Sigmoid colon (tissue), 7 donors: ENCODE results near the gene KCNJ12. TPM values are rescaled to one million over a fixed set of nuclear protein-coding genes. Genes with fewer than 3 reads are reported as not detected.
"Not testable (repeated sequence)": the region's sequence is repeated elsewhere in the genome, so short reads cannot be mapped to it uniquely, and the experiment has no call there.

Source experiments
- DNase-seq: peaks from one replicate; pipeline ENCODE4 v3.0.0-alpha.2; 2019
- H3K27ac ChIP-seq, 4 donors: fragments of 200-600 bp; sonication (generic); one replicate each; pipeline ENCODE4 v1.5.1; 2016 to 2019; ENCODE audit warnings: mild to moderate bottlenecking in 1 of 4
- H3K27me3 ChIP-seq, 3 donors: fragments of 200-600 bp; sonication (generic); one replicate each; pipeline ENCODE4 v1.5.1; 2019; ENCODE audit warnings: mild to moderate bottlenecking in 1 of 3
- H3K36me3 ChIP-seq, 4 donors: fragments of 200-600 bp; sonication (generic); one replicate each; pipeline ENCODE4 v1.5.1; 2016 to 2019
- H3K4me1 ChIP-seq, 4 donors: fragments of 200-600 bp; sonication (generic); one replicate each; pipeline ENCODE4 v1.5.1; 2017 to 2019
- H3K4me3 ChIP-seq, 4 donors: fragments of 200-600 bp; sonication (generic); one replicate each; pipeline ENCODE4 v1.5.1; 2017 to 2019; ENCODE audit warnings: mild to moderate bottlenecking in 2 of 4, moderate library complexity in 1 of 4
- H3K9me3 ChIP-seq, 4 donors: fragments of 200-600 bp in 3 of 4; sonication (generic) in 3 of 4; one replicate each; pipeline versions ENCODE4 v1.5.1 to v1.6.1; 2013 to 2019
- CTCF ChIP-seq, 4 experiments: fragments of 450-650 bp in 3 of 4; fragments of 200-600 bp in 1 of 4; IDR thresholded peaks; one replicate each; pipeline ENCODE4 v1.5.1; 2016 to 2019; ENCODE audit warnings: antibody characterized with exemption in 4 of 4, mild to moderate bottlenecking in 3 of 4, moderate library complexity in 2 of 4
- EP300 ChIP-seq, 4 donors: sonication (generic); formaldehyde crosslinking; IDR thresholded peaks; one replicate each; pipeline ENCODE4 v1.6.1; 2017; ENCODE audit warnings: antibody characterized with exemption in 4 of 4
- POLR2A ChIP-seq, 2 donors: fragments of 450-650 bp; IDR thresholded peaks; one replicate each; pipeline ENCODE4 v1.6.1; 2016; ENCODE audit warnings: antibody characterized with exemption in 2 of 2, mild to moderate bottlenecking in 2 of 2, moderate library complexity in 2 of 2
- POLR2AphosphoS5 ChIP-seq, 4 donors: sonication (generic); formaldehyde crosslinking; IDR thresholded peaks; one replicate each; pipeline ENCODE4 v1.6.1; 2017; ENCODE audit warnings: antibody characterized with exemption in 4 of 4
- WGBS, 2 donors: extraction: QIAGEN DNeasy Blood & Tissue Kit; methylation state at CpG; one replicate each; pipeline ENCODE4 v1.1.7; 2013; 5-methylcytosine and 5-hydroxymethylcytosine counted together
- intact Hi-C: fragments of 100-400 bp; cut with DNase I; formaldehyde crosslinking; loops from one replicate; pipeline ENCODE4 v1.15.1; 2023
- polyA plus RNA-seq, 3 donors: library from polyadenylated mRNA; stranded (reverse); fragments of 200-250 nt; gene quantifications; one replicate each; pipeline ENCODE4 v1.2.3, GENCODE V29; 2013
- total RNA-seq, 4 donors: library from RNA; depleted of rRNA; stranded (reverse); fragments of >200 nt; gene quantifications; one replicate each; pipeline ENCODE4 v1.1.0, GENCODE V29; 2016
- donor health status: healthy with polysubstance abuse.
- donor health status: Bipolar disorder and iron deficiency.
- donor health status: healthy.

The KCNJ12 gene
- total and polyA plus RNA-seq, 7 donors, result 0.23 to 2.2 (median 0.60) TPM

- no peaks in the 10 kb centered on the region for H3K27me3 ChIP-seq
- intact Hi-C loops, result loop anchor here (5.0 kb wide), 2 partner anchors 171 to 326 kb away; partner anchors contain the start of genes DHRS7B and MAP2K3
- peak overlapping the region in 3 of 4 donors; percentile 33 to 40 (median 37) for H3K4me3 ChIP-seq
- TF ChIP-seq EP300 (IDR thresholded peaks at IDR 0.05) (no peak), POLR2A (IDR thresholded peaks at IDR 0.05) (no peak), POLR2AphosphoS5 (IDR thresholded peaks at IDR 0.05) (no peak), CTCF (IDR thresholded peaks at IDR 0.05) (no peak)
- WGBS, 2 donors, result 71 to 73% methylated on average over 17 of the region's 17 CpGs
- H3K36me3 ChIP-seq, result no peaks in the 10 kb centered on the region
- H3K4me1 ChIP-seq, result peaks cover 0 to 18% (median 11%) of the 10 kb centered on the region in 4 donors
- no peaks in the 10 kb centered on the region for H3K9me3 ChIP-seq
- no peak for DNase-seq
- H3K27ac ChIP-seq, result peak overlapping the region in 1 of 4 donors; percentile 21
Measured at GRCh38 chr17:21453144-21453898, 77.2 kb downstream of the KCNJ12 start.

- intact Hi-C loops, result loop anchor here (5.0 kb wide), 2 partner anchors 172 to 327 kb away; partner anchors contain the start of genes DHRS7B and MAP2K3
- H3K27ac ChIP-seq, H3K4me3 ChIP-seq, H3K36me3 ChIP-seq, H3K9me3 ChIP-seq, DNase-seq, H3K27me3 ChIP-seq: not testable (repeated sequence)
- 87 to 92% methylated on average over 5 of the region's 5 CpGs for WGBS, 2 donors
- peaks cover 0 to 18% (median 11%) of the 10 kb centered on the region in 4 donors for H3K4me1 ChIP-seq
Measured at GRCh38 chr17:21454006-21454405, 77.8 kb downstream of the KCNJ12 start.

GRCh38 chr17:21454441-21454840 is 78.3 kb downstream of the KCNJ12 start:
- H3K9me3 ChIP-seq, result no peaks in the 10 kb centered on the region
- intact Hi-C loops, result loop anchor here (5.0 kb wide), 2 partner anchors 172 to 327 kb away; partner anchors contain the start of genes DHRS7B and MAP2K3
- WGBS, 2 donors, result 81 to 83% methylated on average over 4 of the region's 4 CpGs

GRCh38 chr17:21455761-21456160 is 79.6 kb downstream of the KCNJ12 start:
- DNase-seq, result no peak
- Histone ChIP-seq H3K27me3 (no peaks in the 10 kb centered on the region), H3K9me3 (no peaks in the 10 kb centered on the region), H3K4me1 (peaks cover 0 to 18% (median 11%) of the 10 kb centered on the region in 4 donors), H3K36me3 (no peaks in the 10 kb centered on the region), H3K4me3 (no peak overlapping the region), H3K27ac (no peak overlapping the region)
- intact Hi-C loops, result loop anchor here (5.0 kb wide), 1 partner anchor 133 kb away; no protein-coding TSS in a partner anchor
- TF ChIP-seq POLR2A (IDR thresholded peaks at IDR 0.05) (no peak), CTCF (IDR thresholded peaks at IDR 0.05) (no peak), POLR2AphosphoS5 (IDR thresholded peaks at IDR 0.05) (no peak), EP300 (IDR thresholded peaks at IDR 0.05) (no peak)
- WGBS, 2 donors, result 87 to 90% methylated on average over 6 of the region's 6 CpGs

More at GRCh38 chr17:21454441-21454840, 78.3 kb downstream of the KCNJ12 start:
- Histone ChIP-seq H3K27ac (no peak overlapping the region), H3K4me3 (no peak overlapping the region), H3K36me3 (no peaks in the 10 kb centered on the region), H3K4me1 (peaks cover 0 to 18% (median 11%) of the 10 kb centered on the region in 4 donors), H3K27me3 (no peaks in the 10 kb centered on the region)
- no peak for DNase-seq
- TF ChIP-seq POLR2AphosphoS5 (IDR thresholded peaks at IDR 0.05), result no peak
- TF ChIP-seq CTCF (IDR thresholded peaks at IDR 0.05), result no peak

GRCh38 chr17:21456449-21456848 is 80.3 kb downstream of the KCNJ12 start:
- DNase-seq, H3K9me3 ChIP-seq, H3K4me3 ChIP-seq, H3K27me3 ChIP-seq, H3K27ac ChIP-seq, H3K36me3 ChIP-seq: not testable (repeated sequence)
- H3K4me1 ChIP-seq, result peaks cover 0 to 18% (median 11%) of the 10 kb centered on the region in 4 donors
- intact Hi-C loops, result loop anchor here (5.0 kb wide), 1 partner anchor 134 kb away; no protein-coding TSS in a partner anchor
- WGBS, 2 donors, result 64 to 77% methylated on average over 5 of the region's 5 CpGs
